Fibroblast of pulmonary artery (primary cell): ENCODE results near the gene IL11RA.

Experiments used
- DNase-seq: peaks from one replicate; pipeline ENCODE4 v3.0.0-alpha.2; 2010; ENCODE audit warnings: low read depth
- H3K4me3 ChIP-seq: replicated peaks from 2 replicates; pipeline ENCODE4 v1.5.1; 2011; ENCODE audit warnings: low read depth, mild to moderate bottlenecking, control low read depth, low read length, moderate library complexity
- TF ChIP-seq, protein P1 (sequence below): IDR thresholded peaks from 2 replicates; pipeline ENCODE4 v1.5.1; 2011; ENCODE audit warnings: mild to moderate bottlenecking, control low read depth, low read length, inconsistent platforms; ENCODE audit errors: missing control alignments

The IL11RA gene

DNA sequence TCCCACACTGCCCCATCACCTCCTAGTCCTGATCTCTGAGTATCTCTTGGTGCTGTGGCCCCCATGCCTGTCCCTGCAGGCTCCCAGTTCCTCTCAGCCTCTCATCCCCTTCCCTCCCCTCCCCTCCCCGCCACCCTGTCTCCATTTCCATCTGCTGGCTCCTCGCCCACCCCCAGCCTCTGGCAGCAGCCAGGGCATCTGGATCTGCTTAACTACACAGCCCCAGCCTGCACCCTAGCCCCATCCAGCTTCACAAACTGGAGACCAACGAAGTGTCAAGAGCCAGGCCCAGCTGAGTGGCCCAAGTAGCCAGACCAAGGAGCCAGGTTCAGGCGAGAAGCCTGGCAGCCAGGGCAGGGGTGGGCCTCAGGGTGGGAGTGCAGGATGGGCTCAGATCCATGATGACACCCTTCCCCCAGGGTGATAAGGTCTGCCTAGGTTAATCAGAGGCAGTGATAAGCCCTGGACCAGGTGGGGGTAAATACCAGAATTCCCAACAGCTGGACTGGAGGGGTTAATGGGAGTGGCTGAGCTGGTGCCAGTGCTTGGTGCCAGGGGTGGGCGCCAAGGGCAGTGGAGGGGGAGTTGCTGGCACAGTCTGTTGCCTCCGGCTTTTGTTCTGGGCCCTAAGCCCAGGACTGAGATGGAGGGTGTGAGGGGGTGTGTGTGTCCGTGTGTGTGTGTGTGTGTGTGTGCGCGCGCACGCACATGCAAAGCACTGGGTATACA lies 2.5 kb downstream of the IL11RA start:
- TF ChIP-seq, protein P1, sequence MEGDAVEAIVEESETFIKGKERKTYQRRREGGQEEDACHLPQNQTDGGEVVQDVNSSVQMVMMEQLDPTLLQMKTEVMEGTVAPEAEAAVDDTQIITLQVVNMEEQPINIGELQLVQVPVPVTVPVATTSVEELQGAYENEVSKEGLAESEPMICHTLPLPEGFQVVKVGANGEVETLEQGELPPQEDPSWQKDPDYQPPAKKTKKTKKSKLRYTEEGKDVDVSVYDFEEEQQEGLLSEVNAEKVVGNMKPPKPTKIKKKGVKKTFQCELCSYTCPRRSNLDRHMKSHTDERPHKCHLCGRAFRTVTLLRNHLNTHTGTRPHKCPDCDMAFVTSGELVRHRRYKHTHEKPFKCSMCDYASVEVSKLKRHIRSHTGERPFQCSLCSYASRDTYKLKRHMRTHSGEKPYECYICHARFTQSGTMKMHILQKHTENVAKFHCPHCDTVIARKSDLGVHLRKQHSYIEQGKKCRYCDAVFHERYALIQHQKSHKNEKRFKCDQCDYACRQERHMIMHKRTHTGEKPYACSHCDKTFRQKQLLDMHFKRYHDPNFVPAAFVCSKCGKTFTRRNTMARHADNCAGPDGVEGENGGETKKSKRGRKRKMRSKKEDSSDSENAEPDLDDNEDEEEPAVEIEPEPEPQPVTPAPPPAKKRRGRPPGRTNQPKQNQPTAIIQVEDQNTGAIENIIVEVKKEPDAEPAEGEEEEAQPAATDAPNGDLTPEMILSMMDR = no peak
- no peak overlapping the region for H3K4me3 ChIP-seq
- peak; percentile 54 for DNase-seq

DNA sequence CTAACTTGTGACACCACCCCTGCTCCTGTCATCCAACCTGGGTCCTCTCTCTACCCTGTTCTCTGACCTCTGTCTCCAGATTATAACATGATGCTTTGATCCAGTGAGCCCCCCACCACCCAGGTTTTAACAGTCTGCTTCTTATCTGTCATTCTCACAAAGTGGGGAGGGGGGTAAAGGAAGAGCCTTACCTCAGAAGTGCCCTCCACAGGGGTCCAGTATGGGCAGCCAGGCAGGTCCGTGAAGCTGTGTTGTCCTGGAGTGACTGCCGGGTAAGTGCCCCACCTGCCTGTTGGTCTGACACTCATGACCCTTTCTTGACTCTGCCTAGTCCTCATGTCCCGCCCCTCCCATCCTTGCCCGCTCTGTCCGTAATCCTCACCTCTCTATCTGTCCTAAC lies 3.4 kb downstream of the IL11RA start:
- DNase-seq = no peak
- TF ChIP-seq, protein P1 = no peak
- H3K4me3 ChIP-seq = no peak overlapping the region

DNA sequence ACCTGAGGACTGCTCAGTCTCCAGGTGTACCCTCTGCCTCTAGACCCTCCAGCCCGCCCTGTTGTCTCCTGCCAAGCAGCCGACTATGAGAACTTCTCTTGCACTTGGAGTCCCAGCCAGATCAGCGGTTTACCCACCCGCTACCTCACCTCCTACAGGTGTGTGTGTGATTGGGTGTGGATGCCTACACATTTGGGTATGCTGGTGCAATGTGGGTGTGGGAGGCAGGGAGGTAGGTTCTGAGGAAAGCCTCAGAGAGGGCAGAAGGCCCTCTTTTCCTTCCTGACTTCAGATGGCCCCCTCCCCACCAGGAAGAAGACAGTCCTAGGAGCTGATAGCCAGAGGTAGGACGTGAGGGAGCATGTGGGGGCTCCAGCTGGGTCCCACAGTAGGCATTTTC lies 5.0 kb downstream of the IL11RA start:
- TF ChIP-seq, protein P1 = no peak

DNA sequence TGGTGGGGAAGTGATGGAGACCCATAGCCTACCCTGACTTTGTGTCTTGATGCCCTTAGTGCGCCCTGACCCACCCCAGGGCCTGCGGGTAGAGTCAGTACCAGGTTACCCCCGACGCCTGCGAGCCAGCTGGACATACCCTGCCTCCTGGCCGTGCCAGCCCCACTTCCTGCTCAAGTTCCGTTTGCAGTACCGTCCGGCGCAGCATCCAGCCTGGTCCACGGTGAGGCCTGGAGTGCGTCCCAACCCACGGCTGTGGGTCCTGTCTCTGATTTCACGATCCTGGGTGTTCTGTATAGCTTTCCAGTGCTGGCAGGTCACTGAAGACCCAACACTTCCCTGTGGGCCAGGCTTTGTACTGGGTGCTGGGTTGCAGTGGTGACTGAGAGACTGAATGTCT lies 6.5 kb downstream of the IL11RA start:
- TF ChIP-seq, protein P1 = no peak
- H3K4me3 ChIP-seq = no peak overlapping the region
- no peak for DNase-seq

More for the DNA sequence above, 5.0 kb downstream of the IL11RA start:
- DNase-seq = no peak
- no peak overlapping the region for H3K4me3 ChIP-seq

DNA sequence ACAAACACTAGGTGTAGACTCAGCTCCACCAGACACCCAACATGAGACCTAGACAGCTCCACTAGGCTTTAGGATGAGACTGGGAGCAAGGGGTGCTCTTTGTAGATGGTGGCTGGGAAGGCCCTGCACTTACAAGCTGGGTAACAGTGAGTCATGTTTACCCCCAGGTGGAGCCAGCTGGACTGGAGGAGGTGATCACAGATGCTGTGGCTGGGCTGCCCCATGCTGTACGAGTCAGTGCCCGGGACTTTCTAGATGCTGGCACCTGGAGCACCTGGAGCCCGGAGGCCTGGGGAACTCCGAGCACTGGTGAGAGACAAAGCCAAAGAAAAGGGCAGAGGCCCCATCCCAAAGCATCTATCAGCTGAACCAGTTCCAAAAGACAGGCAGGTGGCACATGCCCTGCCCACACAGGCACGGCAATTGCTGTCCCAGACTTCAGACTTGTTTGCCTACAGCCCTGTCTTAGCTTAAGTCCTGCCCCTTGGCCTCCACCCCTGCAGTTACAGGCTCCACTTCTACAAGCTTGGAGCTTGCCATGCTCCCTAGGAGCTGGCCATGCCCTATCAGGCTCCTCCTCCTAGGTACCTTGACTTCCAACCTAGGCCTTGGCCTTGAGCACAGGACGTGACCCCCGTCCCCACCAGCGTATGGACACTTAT lies 7.7 kb downstream of the IL11RA start:
- TF ChIP-seq, protein P1 = no peak
- no peak overlapping the region for H3K4me3 ChIP-seq
- DNase-seq = no peak

DNA sequence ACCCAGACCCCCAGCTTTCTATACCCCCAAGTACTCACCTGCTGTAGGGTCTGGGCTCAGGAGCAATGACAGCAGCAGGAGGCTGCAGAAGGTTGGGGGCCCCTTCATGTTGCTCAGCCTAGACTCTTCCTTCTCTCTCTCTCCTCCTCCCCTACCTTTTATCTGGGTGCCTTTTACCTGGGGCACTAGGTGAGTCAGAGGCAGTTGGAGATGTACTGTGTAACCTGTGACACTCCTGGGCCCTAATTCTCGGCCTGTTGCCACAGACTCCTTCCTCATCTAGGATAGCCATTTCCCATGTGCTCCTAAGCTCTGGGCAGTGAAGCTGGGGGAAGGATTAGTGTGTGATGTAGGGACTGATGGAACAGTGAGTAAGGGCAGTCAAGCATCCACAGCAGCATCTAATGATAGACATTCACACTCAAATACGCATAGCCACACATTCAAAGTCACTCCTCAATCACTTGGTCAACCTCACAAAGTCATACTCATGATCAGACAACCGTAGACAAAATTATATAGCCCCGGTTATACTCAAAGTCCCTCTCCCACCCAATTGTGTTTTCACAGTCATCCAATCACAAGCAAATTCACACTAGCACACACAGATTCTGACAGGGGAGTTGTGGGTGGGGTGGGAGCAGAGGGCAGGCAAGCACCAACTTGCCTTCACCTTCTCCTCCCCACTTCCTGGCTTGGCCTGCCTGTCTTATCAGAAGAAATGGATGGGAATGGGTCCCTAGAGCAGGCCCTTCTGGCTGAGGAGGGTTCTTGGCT lies 10.7 kb downstream of the IL11RA start, which contains the start of gene CCL27:
TSS of gene CCL27 (minus strand) at position 132 of the 777 bp plus-strand sequence. CDS start at position 108, 24 bp downstream.
- no peak for DNase-seq
- H3K4me3 ChIP-seq = no peak within 1 kb of the TSS
- TF ChIP-seq, protein P1 = no peak
